HL-60 (cell line): Measurements from ENCODE around the gene ST6GALNAC3.

Experiments used
- POLR2AphosphoS5 ChIP-seq: IDR thresholded peaks from 2 replicates; pipeline ENCODE4 v1.6.1; 2012; ENCODE audit warnings: low read depth
- TF ChIP-seq, protein P1 (sequence below): IDR thresholded peaks from one replicate; pipeline ENCODE4 v1.5.1; 2011; ENCODE audit warnings: low read length, control low read depth, inconsistent platforms; ENCODE audit not compliant: insufficient read depth

DNA sequence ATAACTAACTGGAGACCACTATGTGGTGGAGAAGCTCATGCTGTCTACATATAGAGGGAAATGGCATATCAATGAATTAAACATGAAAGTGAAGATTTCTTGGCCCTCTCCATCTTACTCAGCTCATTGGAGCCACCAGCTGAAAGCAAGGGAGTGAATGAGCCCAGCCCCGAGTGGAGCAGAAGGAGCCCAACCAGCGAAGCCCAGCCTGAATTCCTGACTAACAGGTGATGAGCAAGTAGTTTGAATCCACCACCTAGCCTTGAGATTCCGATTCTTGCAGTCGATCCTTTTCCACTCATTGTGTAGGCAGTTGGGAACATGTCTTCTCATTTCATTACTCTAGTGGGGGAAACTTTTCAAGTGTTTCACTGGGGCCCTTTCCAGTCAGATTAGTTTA lies 18.6 kb upstream of the ST6GALNAC3 start:
- TF ChIP-seq POLR2AphosphoS5, result no peak
- TF ChIP-seq, protein P1, sequence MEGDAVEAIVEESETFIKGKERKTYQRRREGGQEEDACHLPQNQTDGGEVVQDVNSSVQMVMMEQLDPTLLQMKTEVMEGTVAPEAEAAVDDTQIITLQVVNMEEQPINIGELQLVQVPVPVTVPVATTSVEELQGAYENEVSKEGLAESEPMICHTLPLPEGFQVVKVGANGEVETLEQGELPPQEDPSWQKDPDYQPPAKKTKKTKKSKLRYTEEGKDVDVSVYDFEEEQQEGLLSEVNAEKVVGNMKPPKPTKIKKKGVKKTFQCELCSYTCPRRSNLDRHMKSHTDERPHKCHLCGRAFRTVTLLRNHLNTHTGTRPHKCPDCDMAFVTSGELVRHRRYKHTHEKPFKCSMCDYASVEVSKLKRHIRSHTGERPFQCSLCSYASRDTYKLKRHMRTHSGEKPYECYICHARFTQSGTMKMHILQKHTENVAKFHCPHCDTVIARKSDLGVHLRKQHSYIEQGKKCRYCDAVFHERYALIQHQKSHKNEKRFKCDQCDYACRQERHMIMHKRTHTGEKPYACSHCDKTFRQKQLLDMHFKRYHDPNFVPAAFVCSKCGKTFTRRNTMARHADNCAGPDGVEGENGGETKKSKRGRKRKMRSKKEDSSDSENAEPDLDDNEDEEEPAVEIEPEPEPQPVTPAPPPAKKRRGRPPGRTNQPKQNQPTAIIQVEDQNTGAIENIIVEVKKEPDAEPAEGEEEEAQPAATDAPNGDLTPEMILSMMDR, result no peak
